HG02885 (cell line): ENCODE results near the gene BOK.
"Not testable (repeated sequence)": the region's sequence is repeated elsewhere in the genome, so short reads cannot be mapped to it uniquely, and the experiment has no call there.

Experiments used
- ATAC-seq: cut with Tn5 transposase; IDR thresholded peaks from one replicate; pipeline ENCODE4 v1.9.1; 2021; ENCODE audit warnings: mild to moderate bottlenecking; ENCODE audit not compliant: unreplicated experiment, poor library complexity

BOK gene

GRCh38 chr2:241558532-241559322 is at the start of gene BOK:
TSS of gene BOK (plus strand) at chr2:241558745. CDS start at chr2:241559484, 739 bp downstream.
- ATAC-seq: no peak

- no peak for ATAC-seq
Measured at GRCh38 chr2:241509155-241509784, 49.3 kb upstream of the BOK start.

GRCh38 chr2:241511091-241511741 is 47.3 kb upstream of the BOK start:
- ATAC-seq: no peak

GRCh38 chr2:241514553-241514952 is 44.0 kb upstream of the BOK start:
- ATAC-seq: no peak

- ATAC-seq: peak; percentile 49
Measured at GRCh38 chr2:241514986-241515737, 43.4 kb upstream of the BOK start.

GRCh38 chr2:241516520-241516965 is 42.0 kb upstream of the BOK start:
- ATAC-seq: no peak

GRCh38 chr2:241517297-241517696 is 41.2 kb upstream of the BOK start:
- no peak for ATAC-seq

GRCh38 chr2:241519669-241520068 is 38.9 kb upstream of the BOK start:
- no peak for ATAC-seq

- no peak for ATAC-seq
Measured at GRCh38 chr2:241522477-241522876, 36.1 kb upstream of the BOK start.

GRCh38 chr2:241525818-241526780 is 32.4 kb upstream of the BOK start:
- not testable (repeated sequence) for ATAC-seq

- ATAC-seq: no peak
Measured at GRCh38 chr2:241530571-241530970, 28.0 kb upstream of the BOK start.

GRCh38 chr2:241531161-241531722 is 27.3 kb upstream of the BOK start:
- no peak for ATAC-seq

- no peak for ATAC-seq
Measured at GRCh38 chr2:241532168-241532567, 26.4 kb upstream of the BOK start.

- ATAC-seq: no peak
Measured at GRCh38 chr2:241532733-241533601, 25.6 kb upstream of the BOK start.

- no peak for ATAC-seq
Measured at GRCh38 chr2:241534293-241534692, 24.3 kb upstream of the BOK start.

GRCh38 chr2:241534701-241535375 is 23.7 kb upstream of the BOK start:
- ATAC-seq: no peak

GRCh38 chr2:241535871-241536655 is 22.5 kb upstream of the BOK start:
- ATAC-seq: no peak
